ENCODE results near the gene SPTBN1.

The SPTBN1 gene

DNA sequence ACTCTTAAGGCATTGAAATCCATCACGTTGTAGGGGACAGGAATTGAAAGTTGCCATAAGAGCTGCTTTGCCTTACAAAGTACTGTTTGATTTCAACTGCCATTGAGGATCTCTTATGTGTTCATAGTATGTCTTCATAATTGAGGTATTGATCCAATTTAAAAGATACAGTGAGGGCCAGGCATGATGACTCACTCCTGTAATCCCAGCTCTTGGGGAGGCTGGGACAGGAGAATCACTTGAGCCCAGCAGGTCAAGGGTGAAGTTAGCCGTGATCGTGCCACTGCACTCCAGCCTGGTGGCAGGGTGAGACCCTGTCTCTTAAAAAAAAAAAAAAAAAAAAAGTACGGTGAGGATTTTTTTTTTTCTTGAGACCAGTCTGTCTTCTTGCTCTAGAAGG is 175.6 kb downstream of the SPTBN1 start:
- Histone ChIP-seq H3K4me3 (ENCODE audit: low read depth, low read length, poor library complexity, severe bottlenecking) (no peak overlapping the region), H3K4me2 (ENCODE audit: low read length) (no peak overlapping the region), H3K4me1 (ENCODE audit: insufficient read depth, low read length, severe bottlenecking) (peaks cover 57% of the 10 kb centered on the region), H3K27me3 (ENCODE audit: insufficient read depth, low read length) (no peaks in the 10 kb centered on the region), H3K27ac (ENCODE audit: low read depth, low read length, poor library complexity, severe bottlenecking) (no peak overlapping the region), H3K79me2 (ENCODE audit: insufficient read depth, low read length) (no peaks in the 10 kb centered on the region), H4K20me1 (ENCODE audit: insufficient read depth, low read length) (no peaks in the 10 kb centered on the region), H2AFZ (ENCODE audit: low read length) (no peak overlapping the region), H3K9me2 (ENCODE audit: low read depth, low read length) (no peaks in the 10 kb centered on the region), H3K9me3 (ENCODE audit: low read length) (no peaks in the 10 kb centered on the region), H3K9ac (ENCODE audit: low read length) (no peak overlapping the region), H3F3A (ENCODE audit: insufficient read depth, low read length) (no peaks in the 10 kb centered on the region), H3K36me3 (ENCODE audit: insufficient read depth, low read length) (peaks cover 53% of the 10 kb centered on the region)
- TF ChIP-seq CTCF (IDR thresholded peaks at IDR 0.05; ENCODE audit: low read length), result no peak
- no peak for TF ChIP-seq EZH2 (IDR thresholded peaks at IDR 0.05; ENCODE audit: borderline replicate concordance, low read length)

GRCh38 chr2:54632733-54633692 is 176.9 kb downstream of the SPTBN1 start:
- H3K36me3 ChIP-seq (ENCODE audit: insufficient read depth, low read length), result peaks cover 43% of the 10 kb centered on the region
- H3K27me3 ChIP-seq (ENCODE audit: insufficient read depth, low read length), result no peaks in the 10 kb centered on the region
- H3K9me2 ChIP-seq (ENCODE audit: low read depth, low read length), result no peaks in the 10 kb centered on the region
- H3K4me2 ChIP-seq (ENCODE audit: low read length), result no peak overlapping the region
- H3K4me1 ChIP-seq (ENCODE audit: insufficient read depth, low read length, severe bottlenecking), result peaks cover 66% of the 10 kb centered on the region
- H4K20me1 ChIP-seq (ENCODE audit: insufficient read depth, low read length), result no peaks in the 10 kb centered on the region
- H3K27ac ChIP-seq (ENCODE audit: low read depth, low read length, poor library complexity, severe bottlenecking), result peak overlapping the region; percentile 93
- no peak overlapping the region for H2AFZ ChIP-seq (ENCODE audit: low read length)
- no peak overlapping the region for H3K4me3 ChIP-seq (ENCODE audit: low read depth, low read length, poor library complexity, severe bottlenecking)
- no peaks in the 10 kb centered on the region for H3F3A ChIP-seq (ENCODE audit: insufficient read depth, low read length)
- TF ChIP-seq EZH2 (IDR thresholded peaks at IDR 0.05; ENCODE audit: borderline replicate concordance, low read length) (no peak), CTCF (IDR thresholded peaks at IDR 0.05; ENCODE audit: low read length) (no peak)
- H3K79me2 ChIP-seq (ENCODE audit: insufficient read depth, low read length), result no peaks in the 10 kb centered on the region
- H3K9me3 ChIP-seq (ENCODE audit: low read length), result no peaks in the 10 kb centered on the region
- H3K9ac ChIP-seq (ENCODE audit: low read length), result no peak overlapping the region; the same call in 1 of the 2 replicates

DNA sequence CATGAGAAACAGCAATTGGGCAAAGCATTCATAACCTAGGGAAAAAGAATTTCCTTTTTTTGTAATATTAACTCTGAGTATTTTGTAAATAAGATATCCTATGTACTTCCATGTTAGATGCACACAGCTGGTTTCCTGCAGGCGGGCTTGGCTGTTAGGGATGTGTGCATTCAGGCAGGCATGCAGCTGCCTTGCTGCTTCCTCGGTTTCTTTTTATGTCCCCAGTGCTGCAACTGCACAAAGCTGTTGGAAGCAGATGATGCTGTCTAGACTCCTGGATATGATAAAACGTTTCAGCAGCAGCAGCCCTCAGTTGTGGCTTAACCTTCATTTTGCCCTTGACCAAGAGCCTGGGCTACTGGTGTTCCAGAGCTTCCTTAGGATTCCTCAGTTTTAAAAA is 177.9 kb downstream of the SPTBN1 start:
- H2AFZ ChIP-seq (ENCODE audit: low read length), result no peak overlapping the region
- H3K9me3 ChIP-seq (ENCODE audit: low read length), result no peaks in the 10 kb centered on the region
- peak overlapping the region; percentile 35; the same call in 1 of the 2 replicates for H3K9ac ChIP-seq (ENCODE audit: low read length)
- no peaks in the 10 kb centered on the region; the same call in 1 of the 2 replicates for H3F3A ChIP-seq (ENCODE audit: insufficient read depth, low read length)
- H3K79me2 ChIP-seq (ENCODE audit: insufficient read depth, low read length), result no peaks in the 10 kb centered on the region
- H3K9me2 ChIP-seq (ENCODE audit: low read depth, low read length), result no peaks in the 10 kb centered on the region
- H3K4me3 ChIP-seq (ENCODE audit: low read depth, low read length, poor library complexity, severe bottlenecking), result peak overlapping the region; percentile 8
- peaks cover 66% of the 10 kb centered on the region for H3K4me1 ChIP-seq (ENCODE audit: insufficient read depth, low read length, severe bottlenecking)
- H3K36me3 ChIP-seq (ENCODE audit: insufficient read depth, low read length), result peaks cover 33% of the 10 kb centered on the region
- peak overlapping the region; percentile 93 for H3K27ac ChIP-seq (ENCODE audit: low read depth, low read length, poor library complexity, severe bottlenecking)
- H3K4me2 ChIP-seq (ENCODE audit: low read length), result peak overlapping the region; percentile 64
- TF ChIP-seq EZH2 (IDR thresholded peaks at IDR 0.05; ENCODE audit: borderline replicate concordance, low read length) (no peak), CTCF (IDR thresholded peaks at IDR 0.05; ENCODE audit: low read length) (no peak)
- no peaks in the 10 kb centered on the region for H3K27me3 ChIP-seq (ENCODE audit: insufficient read depth, low read length)
- no peaks in the 10 kb centered on the region for H4K20me1 ChIP-seq (ENCODE audit: insufficient read depth, low read length)

Data from OCI-LY1 (cell line).